ENCODE results near the gene RPSA. TPM values are rescaled to one million over a fixed set of nuclear protein-coding genes. Genes with fewer than 3 reads are reported as not detected.

RPSA gene
- polyA plus RNA-seq, 1 donor (not counting 4 experiments of a cell fraction or from before 2014, with no cell fraction given), result 3,195 TPM

- no peaks in the 10 kb centered on the region for H3K9me3 ChIP-seq (ENCODE audit: control insufficient read depth, low read depth, low read length)
- H3K4me2 ChIP-seq (ENCODE audit: control insufficient read depth, extremely low read depth, insufficient read depth, low read depth, low read length), result peak overlapping the region; percentile 61
- peak overlapping the region; percentile 81 to 85 (median 82) for H3K4me3 ChIP-seq (ENCODE audit: control insufficient read depth in 2 of 3, extremely low read depth in 1 of 3, insufficient read depth in 2 of 3, low read depth in 1 of 3, low read length in 3 of 3)
- TF ChIP-seq CTCF (optimal IDR thresholded peaks at IDR 0.05 in 1 of 3, IDR thresholded peaks at IDR 0.05 in 1 of 3, conservative IDR thresholded peaks at IDR 0.05 in 1 of 3; ENCODE audit: extremely low read depth in 1 of 3, insufficient read depth in 2 of 3, low read length in 3 of 3), result peak in 1 of 3 experiments; percentile 15
- TF ChIP-seq EZH2 (IDR thresholded peaks at IDR 0.05; ENCODE audit: low read length), result no peak
- H3K79me2 ChIP-seq (ENCODE audit: control insufficient read depth, insufficient read depth, low read length), result peaks cover 50% of the 10 kb centered on the region
- H3K9me1 ChIP-seq (ENCODE audit: control insufficient read depth, extremely low read depth, insufficient read depth, low read length), result peaks cover 4% of the 10 kb centered on the region
- H3K4me1 ChIP-seq (ENCODE audit: control insufficient read depth, extremely low read depth, insufficient read depth, low read length), result peaks cover 21% of the 10 kb centered on the region
- FAIRE-seq (no peak), DNase-seq (ENCODE audit: low read depth, low spot score) (no peak)
- no peaks in the 10 kb centered on the region for H3K36me3 ChIP-seq (ENCODE audit: control insufficient read depth in 2 of 2, extremely low read depth in 1 of 2, insufficient read depth in 2 of 2, low read length in 2 of 2)
- dilution Hi-C loops (cut with MboI; ENCODE audit: extremely low pct_ligation_motif_present, low sequenced_read_pairs), result no loop called here
- peak overlapping the region; percentile 85 for H2AFZ ChIP-seq (ENCODE audit: control insufficient read depth, low read length)
- peak overlapping the region; percentile 95 for H3K9ac ChIP-seq (ENCODE audit: control insufficient read depth, extremely low read depth, insufficient read depth, low read length)
- H4K20me1 ChIP-seq (ENCODE audit: control insufficient read depth, extremely low read depth, insufficient read depth, low read length), result peaks cover 9% of the 10 kb centered on the region
- H3K27ac ChIP-seq (ENCODE audit: control insufficient read depth, insufficient read depth, low read length), result peak overlapping the region; percentile 89
- no peaks in the 10 kb centered on the region for H3K27me3 ChIP-seq (ENCODE audit: control insufficient read depth, extremely low read depth, insufficient read depth, low read length)
Measured at GRCh38 chr3:39383881-39384664, 22.4 kb upstream of the RPSA start.

GRCh38 chr3:39384665-39385000 is 21.9 kb upstream of the RPSA start:
- DNase-seq (ENCODE audit: low read depth, low spot score), result no peak
- peak overlapping the region; percentile 54 for H3K27ac ChIP-seq (ENCODE audit: control insufficient read depth, insufficient read depth, low read length)
- H2AFZ ChIP-seq (ENCODE audit: control insufficient read depth, low read length), result no peak overlapping the region

More at GRCh38 chr3:39384665-39385000, 21.9 kb upstream of the RPSA start:
- H3K4me1 ChIP-seq (ENCODE audit: control insufficient read depth, extremely low read depth, insufficient read depth, low read length), result peaks cover 21% of the 10 kb centered on the region
- peaks cover 4% of the 10 kb centered on the region for H3K9me1 ChIP-seq (ENCODE audit: control insufficient read depth, extremely low read depth, insufficient read depth, low read length)
- H3K79me2 ChIP-seq (ENCODE audit: control insufficient read depth, insufficient read depth, low read length), result peaks cover 56% of the 10 kb centered on the region
- dilution Hi-C loops (cut with MboI; ENCODE audit: extremely low pct_ligation_motif_present, low sequenced_read_pairs), result no loop called here
- H3K27me3 ChIP-seq (ENCODE audit: control insufficient read depth, extremely low read depth, insufficient read depth, low read length), result no peaks in the 10 kb centered on the region
- peak overlapping the region; percentile 81 to 85 (median 82) for H3K4me3 ChIP-seq (ENCODE audit: control insufficient read depth in 2 of 3, extremely low read depth in 1 of 3, insufficient read depth in 2 of 3, low read depth in 1 of 3, low read length in 3 of 3)
- peak overlapping the region; percentile 61 for H3K4me2 ChIP-seq (ENCODE audit: control insufficient read depth, extremely low read depth, insufficient read depth, low read depth, low read length)
- H3K9ac ChIP-seq (ENCODE audit: control insufficient read depth, extremely low read depth, insufficient read depth, low read length), result peak overlapping the region; percentile 95
- peaks cover 9% of the 10 kb centered on the region for H4K20me1 ChIP-seq (ENCODE audit: control insufficient read depth, extremely low read depth, insufficient read depth, low read length)
- H3K36me3 ChIP-seq (ENCODE audit: control insufficient read depth in 2 of 2, extremely low read depth in 1 of 2, insufficient read depth in 2 of 2, low read length in 2 of 2), result no peaks in the 10 kb centered on the region
- no peak for TF ChIP-seq CTCF (optimal IDR thresholded peaks at IDR 0.05 in 1 of 3, IDR thresholded peaks at IDR 0.05 in 1 of 3, conservative IDR thresholded peaks at IDR 0.05 in 1 of 3; ENCODE audit: extremely low read depth in 1 of 3, insufficient read depth in 2 of 3, low read length in 3 of 3)
- TF ChIP-seq EZH2 (IDR thresholded peaks at IDR 0.05; ENCODE audit: low read length), result no peak
- FAIRE-seq, result no peak
- no peaks in the 10 kb centered on the region for H3K9me3 ChIP-seq (ENCODE audit: control insufficient read depth, low read depth, low read length)
